Measurements from ENCODE around the gene CD151.
A peak's percentile ranks its signal among the peaks of the same experiment; 100 is the strongest.

Gene CD151

DNA sequence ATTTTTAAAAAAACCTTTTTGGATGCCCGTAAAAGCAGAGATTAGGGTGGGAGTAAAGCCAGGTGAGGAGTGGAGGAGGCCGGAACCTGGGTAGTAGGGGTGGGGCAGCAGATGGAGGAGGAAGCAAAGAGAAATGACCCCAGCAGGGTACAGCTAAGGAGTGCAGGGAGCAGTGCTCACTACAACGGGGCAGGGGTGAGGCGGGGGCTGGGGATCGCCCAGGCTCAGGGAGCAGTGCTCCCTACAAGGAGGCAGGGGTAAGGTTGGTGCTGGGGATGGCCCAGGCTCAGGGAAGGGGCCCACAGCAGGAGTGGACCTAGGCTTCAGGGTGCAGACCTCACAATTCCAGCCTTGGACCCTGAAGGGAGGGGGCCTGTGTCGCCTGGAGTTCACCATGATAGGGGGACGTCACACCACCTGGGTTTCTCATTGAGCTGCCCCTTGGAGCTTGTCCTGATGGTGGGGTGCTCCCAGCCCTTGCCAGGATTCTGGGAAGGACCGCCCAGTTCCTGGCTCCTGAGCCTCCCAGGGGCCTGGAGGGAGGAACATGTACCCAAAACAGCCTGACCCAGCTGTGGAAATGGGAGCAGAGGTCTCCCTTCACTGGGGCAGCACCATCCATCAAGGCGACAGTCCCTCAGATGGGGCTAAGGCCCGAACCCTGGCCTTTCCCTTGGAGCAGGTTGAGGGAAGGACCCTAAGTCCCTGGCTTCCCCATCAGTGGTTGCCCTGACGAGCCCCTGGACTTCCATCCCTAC lies 16.9 kb upstream of the CD151 start:
- no peak for DNase-seq

DNA sequence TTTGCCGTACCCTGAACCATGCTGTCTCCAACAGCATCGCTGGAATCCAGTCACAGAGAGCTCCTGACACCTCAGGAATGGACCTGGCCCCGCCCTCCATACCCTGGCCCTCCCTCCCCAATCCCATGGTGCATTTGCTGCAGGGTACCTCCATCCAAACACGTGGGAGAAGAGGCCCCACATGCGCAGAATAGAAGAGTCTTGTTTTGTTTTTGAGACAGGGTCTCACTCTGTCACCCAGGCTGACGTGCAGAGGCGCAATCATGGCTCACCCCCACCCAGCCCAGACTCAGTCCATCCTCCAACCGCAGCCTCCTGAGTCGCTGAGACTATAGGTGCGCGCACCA lies 16.3 kb upstream of the CD151 start:
- no peak for DNase-seq

DNA sequence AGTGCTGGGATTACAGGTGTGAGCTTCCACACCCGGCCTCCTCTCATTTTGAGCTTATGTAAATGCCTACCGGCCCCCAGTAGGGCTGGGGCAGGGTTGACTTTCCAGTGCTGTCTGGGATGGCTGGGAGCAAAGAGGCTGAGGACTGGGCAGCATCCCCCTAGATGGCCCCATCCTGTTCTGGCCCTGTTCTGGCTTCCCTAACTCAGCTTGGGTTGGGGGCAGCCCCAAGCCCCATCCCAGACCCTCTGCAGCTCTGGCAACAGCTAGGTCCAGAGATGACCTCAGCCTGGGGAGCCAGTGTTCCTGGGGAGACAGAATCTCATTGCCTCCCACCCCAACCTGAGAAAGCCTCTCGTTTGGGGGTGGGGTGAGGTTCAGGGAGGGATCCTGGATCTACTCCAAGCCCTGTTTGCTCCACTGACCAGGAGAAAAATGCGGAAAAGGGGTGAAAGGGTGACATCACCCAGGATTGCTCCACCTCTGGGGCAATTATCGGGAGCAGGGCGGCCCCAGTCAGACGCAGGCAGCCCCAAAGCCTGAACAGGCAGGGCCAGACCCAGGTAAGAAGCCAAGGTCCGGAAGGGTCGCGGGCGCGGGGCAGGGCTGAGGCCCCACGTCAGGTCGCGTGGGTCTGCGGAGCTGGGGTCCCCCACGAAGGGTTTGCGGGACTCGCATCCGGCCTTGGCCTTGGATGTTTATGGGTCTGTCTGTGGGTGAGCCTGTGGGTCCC lies 14.2 kb upstream of the CD151 start, which contains the start of gene PNPLA2:
Gene PNPLA2 (plus strand): TSS at position 519 of the 733 bp plus-strand sequence. CDS start 805 bp downstream, outside the sequence.
- DNase-seq: peak in 1 of 2 donors; percentile 30

DNA sequence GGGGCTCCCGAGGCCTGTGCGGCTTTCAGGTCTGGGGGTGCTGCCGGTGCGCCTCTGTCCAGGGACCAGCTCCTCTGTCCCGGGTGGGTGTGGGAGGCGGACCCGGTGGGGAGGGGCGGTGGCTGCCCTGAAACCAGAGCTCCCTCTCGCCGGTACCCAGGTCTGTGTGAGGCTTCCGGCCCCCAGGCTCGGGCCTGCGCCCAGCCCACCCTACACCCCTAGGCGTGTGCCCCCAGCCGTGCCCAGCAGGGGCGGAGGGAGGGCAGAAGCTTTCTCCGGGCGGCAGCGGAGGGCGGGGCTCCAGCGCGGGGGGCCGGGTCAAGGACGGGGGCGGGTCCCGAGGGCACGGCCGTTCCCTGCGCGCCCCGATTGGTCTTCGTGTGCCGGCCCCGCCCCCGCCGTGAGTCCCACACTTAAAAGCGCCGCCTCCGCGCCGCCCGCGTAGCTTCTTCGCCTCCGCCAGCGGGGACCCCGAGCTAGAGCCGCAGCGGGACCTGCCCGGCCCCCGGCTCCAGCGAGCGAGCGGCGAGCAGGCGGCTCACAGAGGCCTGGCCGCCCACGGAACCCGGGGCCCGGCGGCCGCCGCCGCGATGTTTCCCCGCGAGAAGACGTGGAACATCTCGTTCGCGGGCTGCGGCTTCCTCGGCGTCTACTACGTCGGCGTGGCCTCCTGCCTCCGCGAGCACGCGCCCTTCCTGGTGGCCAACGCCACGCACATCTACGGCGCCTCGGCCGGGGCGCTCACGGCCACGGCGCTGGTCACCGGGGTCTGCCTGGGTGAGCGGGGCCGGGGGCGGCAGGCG lies 13.4 kb upstream of the CD151 start:
- DNase-seq: peak; percentile 89 to 92

DNA sequence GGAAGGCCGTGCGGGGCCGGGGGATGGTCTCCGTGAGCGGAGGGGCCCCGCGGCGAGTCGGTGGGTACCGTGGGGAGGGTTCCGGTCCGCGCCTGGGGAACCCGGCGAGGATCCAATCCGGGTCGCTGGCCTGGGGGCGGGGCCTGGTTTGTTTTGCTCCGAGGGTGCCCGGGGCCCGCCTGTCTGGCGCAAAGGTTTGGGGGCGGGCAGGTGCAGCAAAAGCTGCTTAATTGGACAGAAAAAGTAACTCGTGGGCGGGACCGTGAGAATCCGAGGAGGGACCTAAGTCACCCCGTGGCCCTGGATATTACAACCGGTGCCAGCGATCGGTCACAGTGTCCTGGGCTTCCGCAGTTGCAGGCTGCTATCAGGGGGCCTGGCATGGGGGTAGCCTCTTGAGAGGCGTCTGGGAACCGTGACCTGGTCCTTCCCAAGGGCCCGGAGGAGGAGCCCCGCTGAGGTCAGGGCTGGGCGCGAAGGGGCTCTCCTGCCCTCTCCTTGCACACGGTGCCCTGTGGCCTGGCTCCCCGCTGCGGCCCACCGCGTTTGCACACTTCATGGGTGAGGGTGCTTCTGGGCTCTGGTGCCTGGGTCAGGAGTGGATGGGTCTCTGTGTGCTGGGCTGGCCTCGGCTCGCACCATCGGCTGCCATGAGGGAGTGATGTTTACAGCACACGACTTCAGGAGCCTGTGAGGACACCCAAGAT lies 12.7 kb upstream of the CD151 start:
- DNase-seq: peak; percentile 82 to 86

DNA sequence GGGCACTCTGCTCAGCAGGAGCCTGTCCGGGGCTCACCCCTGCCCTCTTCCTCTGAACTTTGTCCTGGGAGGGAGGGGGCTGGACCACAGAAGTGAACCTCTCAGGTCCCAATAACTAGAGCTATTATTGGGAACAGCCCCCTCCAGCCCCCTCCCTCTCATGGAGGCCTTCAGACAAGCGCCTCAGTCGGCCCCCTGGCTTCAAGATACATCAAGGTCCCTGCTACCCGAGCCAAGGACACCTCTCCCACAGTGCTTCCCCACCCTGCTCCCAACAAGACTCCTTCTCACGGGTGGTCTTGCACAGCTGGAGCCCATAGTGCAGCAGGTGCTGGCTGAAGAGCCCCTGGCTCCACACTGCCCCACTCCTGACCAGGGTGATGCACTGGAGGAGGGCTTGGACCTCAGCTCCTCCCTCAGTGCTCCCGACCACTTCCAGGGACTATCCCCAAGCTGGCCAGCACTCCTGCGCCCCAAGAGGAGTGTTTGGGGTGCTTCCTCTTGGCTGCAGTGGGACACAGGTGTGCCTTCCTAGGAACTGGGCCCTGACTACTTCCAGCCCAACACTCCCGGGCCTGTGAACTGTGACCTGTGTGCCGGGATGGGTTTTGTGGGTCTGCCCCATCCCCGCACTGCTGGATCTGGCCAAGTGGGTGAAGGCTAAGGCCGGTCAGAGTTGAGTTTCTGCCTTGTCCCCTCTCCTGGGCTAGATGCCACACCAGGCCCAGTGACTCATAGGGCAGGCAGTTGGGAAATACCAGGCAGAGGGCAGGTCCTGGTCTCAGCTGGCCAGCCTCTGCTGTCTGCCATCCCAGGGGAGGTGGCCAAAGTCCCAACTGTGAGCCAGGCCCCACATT lies 11.9 kb upstream of the CD151 start:
- DNase-seq: peak; percentile 69 to 85

DNA sequence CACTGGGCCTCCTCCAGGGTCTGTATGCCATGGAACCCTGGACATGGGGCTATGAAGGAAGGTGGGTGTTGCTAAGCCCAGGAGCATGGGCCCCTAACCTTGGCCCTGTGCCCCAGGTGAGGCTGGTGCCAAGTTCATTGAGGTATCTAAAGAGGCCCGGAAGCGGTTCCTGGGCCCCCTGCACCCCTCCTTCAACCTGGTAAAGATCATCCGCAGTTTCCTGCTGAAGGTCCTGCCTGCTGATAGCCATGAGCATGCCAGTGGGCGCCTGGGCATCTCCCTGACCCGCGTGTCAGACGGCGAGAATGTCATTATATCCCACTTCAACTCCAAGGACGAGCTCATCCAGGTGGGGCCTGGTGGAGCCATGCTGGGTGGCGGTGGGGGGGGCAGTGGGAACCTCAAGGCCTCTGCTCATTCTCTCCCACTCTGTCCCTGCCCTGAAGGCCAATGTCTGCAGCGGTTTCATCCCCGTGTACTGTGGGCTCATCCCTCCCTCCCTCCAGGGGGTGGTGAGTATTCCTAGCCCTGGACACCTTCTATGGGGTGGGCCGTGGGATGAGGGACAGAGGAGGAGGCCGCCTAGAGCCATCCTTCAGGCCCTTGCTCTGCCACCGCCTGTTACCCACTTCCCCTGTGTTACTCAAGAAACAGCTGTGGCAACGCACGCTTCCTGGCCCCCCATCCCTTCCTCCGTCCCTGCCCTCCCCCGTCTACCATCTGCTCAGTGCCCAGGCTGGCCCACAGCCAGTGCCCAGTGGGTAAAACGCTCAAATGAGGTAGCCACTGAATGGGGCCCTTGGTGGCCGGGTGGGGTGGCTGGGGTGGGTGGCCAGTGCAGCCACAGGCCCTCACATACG lies 11.0 kb upstream of the CD151 start:
- peak; percentile 48 to 63 for DNase-seq

DNA sequence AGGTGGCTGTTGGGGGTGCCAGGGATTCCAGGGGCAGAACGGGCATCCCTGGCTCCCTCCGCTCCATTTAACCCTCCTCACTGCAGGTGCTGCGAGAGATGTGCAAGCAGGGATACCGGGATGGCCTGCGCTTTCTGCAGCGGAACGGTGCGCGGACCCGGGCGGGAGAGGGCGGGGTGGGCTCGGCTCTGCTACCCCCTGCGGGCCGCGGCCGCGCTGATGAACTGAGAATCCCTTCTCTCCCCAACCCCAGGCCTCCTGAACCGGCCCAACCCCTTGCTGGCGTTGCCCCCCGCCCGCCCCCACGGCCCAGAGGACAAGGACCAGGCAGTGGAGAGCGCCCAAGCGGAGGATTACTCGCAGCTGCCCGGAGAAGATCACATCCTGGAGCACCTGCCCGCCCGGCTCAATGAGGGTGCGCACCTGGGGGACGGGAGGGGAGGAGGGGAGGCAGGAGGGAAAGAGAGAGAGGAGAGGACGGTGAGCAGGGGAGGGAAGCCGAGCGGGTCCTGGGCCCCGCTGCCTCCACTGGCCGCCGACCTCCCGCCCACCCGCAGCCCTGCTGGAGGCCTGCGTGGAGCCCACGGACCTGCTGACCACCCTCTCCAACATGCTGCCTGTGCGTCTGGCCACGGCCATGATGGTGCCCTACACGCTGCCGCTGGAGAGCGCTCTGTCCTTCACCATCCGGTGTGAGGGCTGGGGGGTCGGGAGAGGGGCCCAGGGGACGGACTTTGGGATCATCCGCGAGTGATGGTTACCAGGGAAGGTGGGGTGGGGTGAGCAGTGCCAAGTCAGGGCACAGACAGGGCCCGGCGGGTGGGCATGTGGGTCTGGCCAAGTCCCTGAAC lies 9.1 kb upstream of the CD151 start:
- DNase-seq: no peak

DNA sequence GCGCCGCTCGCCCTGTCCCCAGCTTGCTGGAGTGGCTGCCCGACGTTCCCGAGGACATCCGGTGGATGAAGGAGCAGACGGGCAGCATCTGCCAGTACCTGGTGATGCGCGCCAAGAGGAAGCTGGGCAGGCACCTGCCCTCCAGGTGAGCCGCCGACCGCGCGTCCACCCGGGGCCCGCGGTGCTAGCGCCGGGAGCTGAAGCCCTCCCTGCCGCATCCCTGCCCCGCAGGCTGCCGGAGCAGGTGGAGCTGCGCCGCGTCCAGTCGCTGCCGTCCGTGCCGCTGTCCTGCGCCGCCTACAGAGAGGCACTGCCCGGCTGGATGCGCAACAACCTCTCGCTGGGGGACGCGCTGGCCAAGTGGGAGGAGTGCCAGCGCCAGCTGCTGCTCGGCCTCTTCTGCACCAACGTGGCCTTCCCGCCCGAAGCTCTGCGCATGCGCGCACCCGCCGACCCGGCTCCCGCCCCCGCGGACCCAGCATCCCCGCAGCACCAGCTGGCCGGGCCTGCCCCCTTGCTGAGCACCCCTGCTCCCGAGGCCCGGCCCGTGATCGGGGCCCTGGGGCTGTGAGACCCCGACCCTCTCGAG lies 8.4 kb upstream of the CD151 start:
- no peak for DNase-seq

DNA sequence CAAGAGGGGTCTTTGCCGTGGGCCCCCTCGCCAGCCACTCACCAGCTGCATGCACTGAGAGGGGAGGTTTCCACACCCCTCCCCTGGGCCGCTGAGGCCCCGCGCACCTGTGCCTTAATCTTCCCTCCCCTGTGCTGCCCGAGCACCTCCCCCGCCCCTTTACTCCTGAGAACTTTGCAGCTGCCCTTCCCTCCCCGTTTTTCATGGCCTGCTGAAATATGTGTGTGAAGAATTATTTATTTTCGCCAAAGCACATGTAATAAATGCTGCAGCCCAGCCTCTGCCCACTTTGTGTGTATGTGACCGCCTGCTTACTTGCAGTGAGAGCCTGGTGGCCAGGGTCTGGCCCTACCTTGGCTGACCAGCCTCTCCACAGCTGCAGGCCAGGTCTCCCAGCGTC lies 7.8 kb upstream of the CD151 start:
- no peak for DNase-seq

DNA sequence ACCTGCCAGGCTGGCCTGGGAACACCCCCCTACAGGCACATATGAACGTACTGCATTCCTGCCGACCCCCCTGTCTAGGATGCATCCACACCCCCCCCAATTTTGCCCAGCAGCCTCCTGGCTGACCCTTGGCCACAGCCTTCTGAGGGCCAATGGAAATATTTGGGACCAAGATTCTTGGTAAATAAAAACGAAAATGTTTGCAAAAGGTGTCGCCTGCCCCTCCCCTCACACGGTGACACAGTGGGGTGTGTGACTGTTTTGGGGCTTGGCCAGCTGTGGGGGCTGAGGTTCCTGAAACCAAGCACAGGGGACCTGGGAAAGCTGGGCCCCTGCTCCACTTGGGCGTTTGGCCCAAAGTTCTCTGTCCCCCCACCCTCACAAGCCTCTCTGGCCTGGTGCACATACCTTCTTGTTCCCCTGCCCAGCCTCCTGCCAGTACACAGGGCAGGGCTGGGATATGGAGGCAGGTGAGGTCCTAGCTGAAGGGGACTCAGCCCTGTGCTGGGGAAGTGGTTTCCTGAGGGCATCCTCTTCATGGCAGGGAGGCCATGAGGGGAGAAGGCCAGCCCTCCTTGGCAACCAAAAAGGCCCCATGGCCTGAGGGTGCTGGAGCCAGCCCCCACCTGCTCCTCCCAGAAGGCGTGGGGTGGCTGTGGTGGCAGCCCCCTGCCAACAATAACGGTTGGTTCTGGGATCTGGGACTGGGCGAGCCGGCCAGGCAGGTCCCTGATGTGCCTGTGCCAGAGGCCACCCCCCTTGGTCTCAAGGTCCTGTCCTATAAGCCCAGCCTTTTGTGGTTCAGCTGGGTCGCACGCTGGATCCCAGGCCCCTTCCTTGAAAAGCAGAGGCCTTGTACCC lies 7.2 kb upstream of the CD151 start:
- DNase-seq: no peak

DNA sequence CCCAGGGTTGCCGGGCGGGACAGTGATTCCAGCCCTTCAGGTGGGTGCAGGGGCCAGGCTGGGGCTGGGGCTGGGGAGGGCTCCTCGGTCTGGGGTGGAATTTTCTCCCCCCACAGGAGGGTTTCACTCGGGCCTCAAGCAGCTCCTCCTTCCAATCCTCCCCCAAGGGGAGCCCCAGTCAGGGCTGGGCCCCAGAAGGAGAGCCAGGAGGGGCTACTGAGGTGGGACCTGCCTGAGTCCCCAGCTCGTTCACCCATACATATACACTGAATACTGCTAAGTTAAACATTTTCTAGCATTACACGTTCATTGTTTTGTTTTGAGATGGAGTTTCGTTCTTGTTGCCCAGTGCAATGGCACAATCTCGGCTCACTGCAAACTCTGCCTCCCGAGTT lies 6.5 kb upstream of the CD151 start:
- no peak for DNase-seq

DNA sequence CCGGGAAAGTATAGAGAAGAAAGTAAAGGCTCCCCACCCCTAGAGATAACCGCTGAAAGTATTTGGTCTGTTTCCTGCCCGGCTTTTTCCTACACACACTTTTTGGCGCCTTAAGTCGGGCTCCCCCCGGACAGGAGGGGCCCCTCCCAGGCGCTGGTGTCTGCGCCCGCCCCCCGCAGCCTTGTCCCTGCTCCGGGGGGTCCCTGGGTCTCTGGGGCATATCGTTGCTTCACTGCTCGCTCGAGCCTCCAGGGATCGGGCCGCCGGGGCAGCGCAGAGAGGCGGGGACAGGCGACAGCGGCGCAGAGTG lies 6.0 kb upstream of the CD151 start:
- DNase-seq: no peak

DNA sequence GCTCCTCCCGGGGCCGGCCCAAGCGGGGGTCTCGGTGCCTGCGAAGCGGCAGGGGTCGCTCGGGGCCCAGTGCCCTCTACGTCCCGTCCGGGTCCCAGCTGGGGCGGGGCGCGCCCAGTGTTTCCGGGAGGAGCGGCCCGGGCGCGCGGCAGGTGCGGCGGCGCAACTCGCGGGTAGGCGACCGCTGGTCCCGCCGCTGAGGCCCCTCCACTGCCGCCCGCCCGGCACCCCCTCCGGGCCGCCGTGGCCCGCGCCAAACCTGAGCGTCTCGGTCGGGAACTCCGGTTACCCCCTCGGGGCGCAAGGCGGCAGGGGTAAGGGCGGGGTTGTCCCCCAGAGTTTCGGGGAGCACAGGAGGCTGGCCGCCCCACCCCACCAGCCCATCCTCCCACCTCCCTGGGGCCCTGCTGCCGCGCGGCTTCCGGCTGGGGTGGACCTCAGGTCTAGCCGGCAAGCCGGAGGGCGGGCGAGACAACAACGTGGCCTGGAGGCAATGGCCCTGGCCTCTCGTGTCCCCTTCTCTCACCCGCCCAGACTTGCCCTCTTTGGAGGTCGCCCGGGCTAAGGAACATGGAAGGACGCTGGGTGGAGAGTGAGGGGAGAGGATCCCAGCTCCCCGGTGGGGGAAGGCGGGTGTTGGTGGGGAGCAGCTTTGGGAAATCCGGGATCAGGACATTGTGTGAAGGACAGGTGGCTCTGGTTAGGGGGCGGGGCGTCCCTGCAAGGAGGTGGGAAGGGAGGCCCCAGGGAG lies 5.4 kb upstream of the CD151 start:
- no peak for DNase-seq

DNA sequence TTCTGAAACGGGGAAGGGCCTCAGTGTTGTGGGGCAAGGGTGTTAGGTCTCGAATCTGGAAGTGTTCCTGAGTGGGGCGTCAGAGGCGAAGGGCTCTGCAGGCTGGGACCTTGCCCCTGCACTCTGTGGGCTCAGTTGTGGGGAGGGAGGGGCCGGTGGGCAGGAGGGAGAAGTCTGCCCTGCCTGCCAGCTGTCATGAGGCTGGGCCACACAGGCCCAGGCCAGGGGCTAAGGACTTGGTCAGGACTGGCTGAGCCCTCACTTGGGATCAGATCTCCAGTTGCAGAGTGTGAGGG lies 4.9 kb upstream of the CD151 start, which contains the start of gene CRACR2B:
Gene CRACR2B (plus strand): TSS at position 23 of the 296 bp plus-strand sequence. CDS start 689 bp downstream, outside the sequence.
- DNase-seq: no peak

DNA sequence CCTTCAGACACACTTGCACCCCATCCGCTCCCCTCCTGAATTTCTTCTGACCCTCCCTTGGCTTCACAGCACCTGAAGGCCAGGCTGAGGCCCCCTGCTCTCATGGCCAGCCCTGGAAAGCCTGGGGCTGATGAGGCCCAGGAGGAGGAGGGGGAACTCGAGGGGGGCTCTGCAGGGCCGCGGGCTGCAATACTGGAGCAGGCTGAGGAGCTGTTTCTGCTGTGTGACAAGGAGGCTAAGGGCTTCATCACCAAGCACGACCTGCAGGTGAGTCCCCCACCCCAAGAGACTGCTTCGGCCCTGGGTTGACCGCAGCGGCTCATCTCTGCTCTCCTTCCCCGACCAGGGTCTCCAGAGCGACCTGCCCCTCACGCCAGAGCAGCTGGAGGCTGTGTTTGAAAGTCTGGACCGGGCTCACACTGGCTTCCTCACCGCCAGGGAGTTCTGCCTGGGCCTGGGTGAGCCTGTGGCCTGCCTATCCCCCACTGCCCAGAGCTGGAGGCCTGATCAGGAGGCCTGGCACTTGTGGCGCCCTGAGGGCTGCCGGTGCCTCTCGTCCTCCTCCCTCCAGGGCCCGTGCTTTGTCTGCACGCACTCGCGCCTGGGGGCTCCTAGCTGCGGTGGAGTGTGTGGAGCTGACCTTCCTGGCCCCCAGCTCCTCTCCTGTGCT lies 4.1 kb upstream of the CD151 start:
- DNase-seq: no peak

DNA sequence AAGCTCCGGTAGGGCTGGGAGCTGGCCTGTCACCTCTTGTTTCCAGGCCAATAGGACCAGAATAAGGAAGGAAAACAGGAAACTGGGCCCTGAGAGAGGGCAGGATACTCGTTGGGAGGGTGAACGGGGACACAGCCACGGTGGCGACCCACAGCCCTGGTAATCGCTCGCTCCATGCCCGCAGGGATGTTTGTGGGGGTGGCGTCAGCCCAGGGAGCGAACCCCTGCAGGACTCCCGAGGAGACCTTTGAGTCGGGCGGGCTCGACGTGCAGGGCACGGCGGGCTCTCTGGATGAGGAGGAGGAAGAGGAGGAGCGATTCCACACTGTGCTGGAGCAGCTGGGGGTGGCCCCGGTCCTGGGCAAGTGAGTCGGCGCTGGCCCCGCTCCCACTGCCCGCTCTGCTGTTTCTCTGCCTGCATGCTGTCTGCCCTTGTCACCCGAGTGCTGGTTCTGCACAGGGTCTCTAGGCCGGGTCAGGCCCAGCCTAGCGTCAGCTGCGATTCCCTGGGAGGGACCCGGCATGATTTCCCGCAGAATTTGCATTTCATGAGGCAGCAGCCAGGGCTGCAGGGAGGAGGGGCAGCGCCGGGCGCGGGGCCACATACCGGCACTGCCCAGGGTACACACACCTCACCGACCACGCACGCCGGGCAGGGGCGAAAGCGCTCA lies 3.4 kb upstream of the CD151 start:
- DNase-seq: no peak
